GM12892 (cell line): ENCODE measurements around the gene MID1.

Source experiments
- POLR2A ChIP-seq: IDR thresholded peaks from 2 replicates; pipeline ENCODE4 v1.6.1; 2011; ENCODE audit warnings: low read depth, low read length, control low read depth
- TAF1 ChIP-seq: IDR thresholded peaks from 2 replicates; pipeline ENCODE4 v1.6.1; 2011; ENCODE audit warnings: low read depth, mild to moderate bottlenecking, control low read depth, low read length, borderline replicate concordance

DNA sequence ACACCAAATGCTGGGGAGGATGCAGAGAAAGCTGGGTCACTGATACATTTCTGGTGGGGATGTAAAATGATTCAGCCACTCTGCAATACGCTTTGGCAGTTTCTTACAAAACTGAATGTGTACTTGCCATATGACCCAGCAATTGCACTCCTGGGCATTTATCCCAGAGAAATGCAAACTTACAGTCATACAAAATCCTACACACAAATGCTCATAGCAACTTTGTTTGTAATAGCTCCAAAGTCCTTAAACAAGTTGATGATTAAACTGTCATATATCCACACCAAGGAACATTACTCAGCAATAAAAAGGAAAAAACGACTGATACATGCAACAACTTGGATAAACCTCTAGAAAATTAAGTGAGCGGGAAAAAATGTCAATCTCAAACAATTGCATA is 12.3 kb downstream of the MID1 start:
- TF ChIP-seq POLR2A (no peak), TAF1 (no peak)
